GM11168 (cell line): ENCODE measurements around the gene EHMT1.
"Not testable (repeated sequence)": the region's sequence is repeated elsewhere in the genome, so short reads cannot be mapped to it uniquely, and the experiment has no call there.

Experiments used
- in situ Hi-C: fragments of 300-500 bp; cut with MboI; formaldehyde crosslinking; loops from one replicate; pipeline ENCODE4 v1.12.0; 2022; ENCODE audit warnings: low sequenced_read_pairs; ENCODE audit not compliant: unreplicated experiment

Gene EHMT1

DNA sequence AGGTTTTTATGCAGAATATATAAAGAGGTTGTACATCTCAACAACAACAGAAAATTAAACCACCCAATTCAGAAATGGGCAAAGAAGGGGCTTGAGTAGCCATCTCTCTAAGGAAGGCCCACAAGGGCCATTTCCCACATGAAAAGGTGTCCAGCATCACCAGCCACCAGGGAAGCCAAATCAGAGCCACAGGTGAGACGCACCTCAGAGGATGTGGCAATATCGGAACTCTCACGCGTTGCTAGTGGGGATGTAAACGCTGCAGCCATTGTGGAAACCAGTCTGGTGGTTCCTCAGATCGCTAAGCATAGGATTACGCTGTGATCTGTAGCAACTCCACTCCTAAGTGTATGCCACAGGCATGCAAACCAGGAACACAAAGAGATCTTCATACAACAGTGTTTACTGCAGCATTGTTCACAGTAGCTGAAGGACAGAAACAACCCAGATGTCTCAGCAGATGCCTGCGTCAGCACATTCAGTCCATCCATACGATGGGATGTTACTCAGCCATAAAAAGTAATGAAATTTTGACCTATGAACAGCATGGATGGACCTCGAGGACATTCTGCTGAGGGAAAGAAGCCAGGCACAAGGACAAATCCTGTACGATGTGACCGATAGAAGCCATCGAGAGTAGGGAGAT is 174.5 kb downstream of the EHMT1 start:
- in situ Hi-C loops, result no loop called here

- in situ Hi-C loops, result no loop called here
These were observed 176.4 kb downstream of the EHMT1 start for GRCh38 chr9:137795156-137795666.

- in situ Hi-C loops, result no loop called here
These were observed 178.7 kb downstream of the EHMT1 start for GRCh38 chr9:137797206-137798120.

- in situ Hi-C loops, result no loop called here
These were observed 179.3 kb downstream of the EHMT1 start for GRCh38 chr9:137798142-137798541.

- in situ Hi-C loops, result no loop called here
These were observed 180.3 kb downstream of the EHMT1 start for GRCh38 chr9:137798901-137799629.

- in situ Hi-C loops, result no loop called here
These were observed 180.8 kb downstream of the EHMT1 start for GRCh38 chr9:137799630-137799983.

DNA sequence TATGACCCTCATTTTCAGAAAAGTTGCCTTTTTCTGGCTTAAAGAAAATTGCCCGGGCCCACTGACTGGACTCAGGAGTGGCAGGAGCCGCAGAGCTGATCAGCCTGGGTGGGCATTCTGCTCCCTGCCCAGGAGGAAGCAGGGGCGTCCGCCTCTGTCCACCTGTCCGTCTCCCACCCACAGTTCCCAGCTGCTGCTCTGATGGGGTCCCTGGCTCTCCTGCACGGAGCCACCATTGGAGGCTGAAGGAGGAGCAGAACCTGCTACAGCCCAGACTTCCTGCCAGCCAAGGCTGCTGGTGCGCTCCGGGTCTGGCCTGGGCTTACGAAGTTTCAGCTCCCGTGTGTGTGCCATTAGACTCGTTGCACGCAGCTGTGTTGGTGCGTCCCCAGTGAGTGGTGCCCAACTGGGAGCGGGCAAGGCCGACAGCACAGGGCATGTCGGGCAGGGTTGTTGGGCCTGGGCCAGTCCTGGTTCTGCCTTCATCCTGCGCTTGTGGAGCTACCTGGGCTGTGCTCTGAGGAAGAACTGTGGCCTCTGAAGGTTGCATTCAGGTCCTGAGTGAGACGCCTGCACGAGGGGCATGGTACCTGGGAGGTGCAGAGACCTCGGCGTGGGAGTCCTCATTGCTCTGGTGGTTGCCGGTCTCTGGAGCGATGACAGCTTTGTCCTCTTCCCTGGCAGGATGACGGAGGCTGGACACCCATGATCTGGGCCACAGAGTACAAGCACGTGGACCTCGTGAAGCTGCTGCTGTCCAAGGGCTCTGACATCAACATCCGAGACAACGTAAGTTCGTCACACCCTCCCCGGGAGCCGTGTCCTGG is 181.6 kb downstream of the EHMT1 start:
- in situ Hi-C loops, result no loop called here

- in situ Hi-C loops, result no loop called here
These were observed 182.2 kb downstream of the EHMT1 start for GRCh38 chr9:137801023-137801319.

- in situ Hi-C loops, result no loop called here
These were observed 183.2 kb downstream of the EHMT1 start for GRCh38 chr9:137802021-137802420.

DNA sequence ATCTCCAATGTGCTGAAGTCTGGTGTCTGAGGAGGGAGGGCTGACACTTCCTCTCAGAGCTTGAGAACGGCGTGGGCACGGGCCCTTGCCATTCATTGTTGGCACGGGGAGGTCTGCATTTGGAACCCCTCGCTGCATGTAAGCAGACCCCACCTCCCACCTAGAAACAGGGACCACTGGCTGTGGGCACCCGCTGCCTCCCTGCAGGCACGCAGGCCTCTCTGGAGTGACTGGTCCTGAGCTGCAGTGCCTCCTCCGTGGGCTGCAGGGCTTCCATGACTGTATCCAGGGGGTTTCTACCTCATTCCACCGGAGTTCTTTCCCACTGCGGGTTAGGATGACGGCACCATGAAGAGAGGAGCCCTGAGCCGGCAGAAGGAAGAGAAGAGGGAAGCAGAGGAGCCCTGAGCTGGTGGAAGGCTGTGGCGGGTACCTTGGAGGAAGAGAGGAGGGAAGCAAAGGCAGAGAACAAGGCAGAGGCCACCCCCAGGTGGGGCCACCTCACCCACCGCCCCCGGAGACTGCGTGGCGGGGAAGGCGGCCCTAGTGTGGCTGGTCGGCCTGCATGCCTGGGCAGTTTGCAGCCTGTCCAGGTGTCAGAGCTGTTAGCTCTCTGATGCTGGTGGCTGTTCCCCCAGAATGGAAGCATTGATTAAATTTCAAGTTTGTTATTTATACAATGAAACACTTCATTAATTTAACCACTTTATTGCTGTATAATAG is 183.9 kb downstream of the EHMT1 start:
- in situ Hi-C loops, result no loop called here

DNA sequence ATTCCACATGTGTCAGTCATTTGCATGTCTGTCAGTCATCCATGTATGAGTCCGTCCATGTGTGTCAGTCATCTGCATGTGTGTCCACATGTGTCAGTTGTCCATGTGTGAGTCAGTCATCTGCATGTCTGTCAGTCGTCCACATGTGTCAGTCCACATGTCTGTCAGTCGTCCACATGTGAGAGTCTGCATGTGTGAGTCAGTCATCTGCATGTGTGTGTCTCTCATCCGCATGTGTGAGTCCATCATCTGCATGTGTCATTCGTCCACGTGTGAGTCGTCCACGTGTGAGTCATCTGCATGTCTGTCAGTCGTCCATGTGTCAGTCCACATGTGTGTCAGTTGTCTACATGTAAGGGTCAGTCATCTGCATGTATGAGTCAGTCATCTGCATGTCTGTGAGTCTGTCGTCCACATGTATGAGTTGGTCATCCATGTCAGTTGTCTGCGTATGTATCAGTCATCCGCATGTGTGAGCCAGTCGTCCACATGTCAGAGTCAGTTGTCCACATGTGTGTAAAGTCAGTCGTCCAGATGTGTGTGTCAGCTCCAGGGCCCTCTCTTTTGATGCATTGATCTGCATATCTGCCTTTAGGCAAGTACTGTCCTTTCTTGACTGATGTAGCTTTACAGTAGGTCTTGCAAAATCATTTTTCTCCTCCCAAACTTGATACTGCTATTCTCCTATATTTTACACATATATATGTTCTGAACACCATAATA is 186.3 kb downstream of the EHMT1 start:
- in situ Hi-C loops, result no loop called here

GRCh38 chr9:137807721-137808703 is 189.2 kb downstream of the EHMT1 start:
- in situ Hi-C loops, result no loop called here

GRCh38 chr9:137809040-137809576 is 190.3 kb downstream of the EHMT1 start:
- in situ Hi-C loops, result no loop called here

- in situ Hi-C loops, result not testable (repeated sequence)
These were observed 191.1 kb downstream of the EHMT1 start for GRCh38 chr9:137809726-137810450.

DNA sequence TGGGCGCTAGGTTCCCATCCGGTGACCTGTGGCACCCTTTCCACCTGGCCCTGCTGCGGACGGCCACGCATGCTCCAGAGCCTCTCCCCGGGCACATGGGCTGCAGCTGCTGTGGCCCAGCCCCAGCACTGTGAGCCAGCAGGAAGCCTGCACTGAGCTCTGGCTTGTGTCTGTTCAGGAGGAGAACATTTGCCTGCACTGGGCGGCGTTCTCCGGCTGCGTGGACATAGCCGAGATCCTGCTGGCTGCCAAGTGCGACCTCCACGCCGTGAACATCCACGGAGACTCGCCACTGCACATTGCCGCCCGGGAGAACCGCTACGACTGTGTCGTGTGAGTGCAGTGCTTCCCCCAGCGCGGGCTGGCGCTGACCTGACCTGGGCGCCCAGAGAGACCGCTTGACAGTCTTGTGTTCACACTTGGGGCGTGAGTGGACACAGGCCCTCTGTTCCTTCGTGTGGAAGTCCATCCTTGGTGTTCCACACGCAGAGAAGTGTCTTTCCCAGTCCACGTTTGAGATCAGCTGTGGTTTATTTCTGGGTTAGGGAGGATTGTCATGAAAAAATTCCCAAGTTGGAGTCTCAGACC is 192.6 kb downstream of the EHMT1 start:
- in situ Hi-C loops, result no loop called here

GRCh38 chr9:137812356-137813023 is 193.7 kb downstream of the EHMT1 start:
- in situ Hi-C loops, result no loop called here
